Dermis blood vessel endothelial cell (primary cell): ENCODE results near the gene ZC3HAV1L. TPM values are rescaled to one million over a fixed set of nuclear protein-coding genes. Genes with fewer than 3 reads are reported as not detected.
A peak's percentile ranks its signal among the peaks of the same experiment; 100 is the strongest.
"Not testable (repeated sequence)": the region's sequence is repeated elsewhere in the genome, so short reads cannot be mapped to it uniquely, and the experiment has no call there.

ENCODE experiments used
- DNase-seq: peaks from one replicate; pipeline ENCODE4 v3.0.0; 2010
- total RNA-seq: library from RNA; depleted of rRNA; stranded (reverse); fragments of >200 nt; gene quantifications from 2 replicates; pipeline ENCODE4 v1.2.3, GENCODE V29; 2014

The ZC3HAV1L gene, protein sequence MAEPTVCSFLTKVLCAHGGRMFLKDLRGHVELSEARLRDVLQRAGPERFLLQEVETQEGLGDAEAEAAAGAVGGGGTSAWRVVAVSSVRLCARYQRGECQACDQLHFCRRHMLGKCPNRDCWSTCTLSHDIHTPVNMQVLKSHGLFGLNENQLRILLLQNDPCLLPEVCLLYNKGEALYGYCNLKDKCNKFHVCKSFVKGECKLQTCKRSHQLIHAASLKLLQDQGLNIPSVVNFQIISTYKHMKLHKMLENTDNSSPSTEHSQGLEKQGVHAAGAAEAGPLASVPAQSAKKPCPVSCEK
- total RNA-seq = 16.4 and 20.8 TPM in 2 replicates

DNA sequence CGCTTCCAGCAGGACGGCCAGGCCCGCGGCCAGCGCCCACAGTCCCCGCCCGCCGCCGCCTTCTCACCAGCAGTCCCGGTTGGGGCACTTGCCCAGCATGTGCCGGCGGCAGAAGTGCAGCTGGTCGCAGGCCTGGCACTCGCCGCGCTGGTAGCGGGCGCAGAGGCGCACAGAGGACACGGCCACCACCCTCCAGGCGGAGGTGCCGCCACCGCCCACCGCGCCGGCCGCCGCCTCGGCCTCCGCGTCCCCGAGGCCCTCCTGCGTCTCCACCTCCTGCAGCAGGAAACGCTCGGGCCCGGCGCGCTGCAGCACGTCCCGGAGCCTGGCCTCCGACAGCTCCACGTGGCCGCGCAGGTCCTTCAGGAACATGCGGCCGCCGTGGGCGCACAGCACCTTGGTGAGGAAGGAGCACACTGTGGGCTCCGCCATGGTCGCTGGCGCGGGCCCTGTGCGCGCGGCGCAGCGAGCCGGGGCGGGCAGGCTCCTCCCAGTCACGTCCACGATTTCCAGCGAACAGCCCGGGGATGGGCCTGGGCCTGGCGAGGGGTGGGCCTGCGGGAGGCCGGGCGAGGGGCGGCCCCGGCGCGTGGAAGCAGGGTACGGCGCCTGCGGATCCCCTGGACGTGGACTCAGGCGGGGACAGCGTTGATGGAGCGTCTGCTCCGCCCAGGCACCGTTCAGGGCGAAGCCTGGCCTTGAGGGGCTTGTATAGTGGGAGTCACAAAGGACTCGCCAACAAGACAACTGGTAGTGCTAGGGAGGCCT lies at the start of gene ZC3HAV1L:
Gene ZC3HAV1L, minus strand, starts transcription at position 457 of the 768 bp plus-strand sequence. Its CDS starts 25 bp downstream, at position 432.
- DNase-seq = peak; percentile 81

DNA sequence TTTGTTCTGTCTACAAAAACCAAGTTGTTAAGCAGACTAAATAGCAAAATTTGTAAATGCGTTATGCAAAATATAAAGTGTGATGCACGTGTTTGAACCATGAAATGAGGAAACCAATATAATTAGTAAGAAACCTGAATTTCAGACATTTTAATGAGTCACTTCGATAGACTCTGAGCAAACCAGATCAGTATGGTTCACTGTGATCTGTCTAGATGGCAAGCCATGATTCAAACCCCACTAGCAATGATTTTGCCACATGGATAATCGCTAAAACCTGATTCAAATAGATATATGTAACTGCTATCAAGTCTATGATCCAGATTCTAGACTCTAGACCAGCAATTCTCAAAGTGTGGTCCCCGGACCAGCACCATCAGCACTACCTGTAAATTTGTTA lies 48.9 kb upstream of the ZC3HAV1L start:
- no peak for DNase-seq

DNA sequence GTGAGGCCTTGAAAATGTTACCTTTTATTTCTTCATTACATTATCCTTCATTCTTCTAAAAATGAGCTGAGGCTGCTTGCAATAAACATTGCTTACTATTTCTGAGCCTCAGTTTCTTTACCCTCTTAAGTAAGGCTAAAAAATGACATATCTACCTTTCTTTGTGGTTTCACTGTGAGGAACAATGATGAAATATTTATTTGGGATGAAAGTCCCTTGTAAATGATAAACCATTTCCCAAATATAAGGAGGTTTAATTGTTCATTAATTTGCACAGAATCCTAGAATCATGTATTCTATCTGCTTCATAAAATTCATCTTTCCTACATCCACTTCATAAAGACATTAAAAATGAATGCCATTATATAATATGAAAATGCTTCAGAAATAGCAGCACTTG lies 45.7 kb upstream of the ZC3HAV1L start:
- DNase-seq = no peak

DNA sequence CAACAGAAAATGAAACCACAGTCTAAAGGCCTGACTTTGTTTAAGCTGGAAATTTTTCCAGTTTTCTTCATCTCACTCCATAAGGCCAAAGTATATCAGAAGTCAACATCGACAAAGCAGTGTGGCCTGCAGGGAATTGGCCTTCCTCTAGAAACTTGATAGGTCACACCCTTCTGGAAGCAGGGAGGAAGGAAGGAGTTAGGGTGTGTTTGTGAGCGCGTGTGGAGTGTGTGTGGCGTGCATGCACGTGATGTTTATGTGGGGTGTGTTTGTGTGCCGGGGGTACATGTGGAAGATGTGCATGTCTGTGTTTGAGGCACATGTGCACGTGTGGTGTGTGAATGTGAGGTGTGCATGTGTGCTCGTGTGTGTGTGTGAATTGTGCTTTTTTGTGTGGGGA lies 45.1 kb upstream of the ZC3HAV1L start:
- no peak for DNase-seq

DNA sequence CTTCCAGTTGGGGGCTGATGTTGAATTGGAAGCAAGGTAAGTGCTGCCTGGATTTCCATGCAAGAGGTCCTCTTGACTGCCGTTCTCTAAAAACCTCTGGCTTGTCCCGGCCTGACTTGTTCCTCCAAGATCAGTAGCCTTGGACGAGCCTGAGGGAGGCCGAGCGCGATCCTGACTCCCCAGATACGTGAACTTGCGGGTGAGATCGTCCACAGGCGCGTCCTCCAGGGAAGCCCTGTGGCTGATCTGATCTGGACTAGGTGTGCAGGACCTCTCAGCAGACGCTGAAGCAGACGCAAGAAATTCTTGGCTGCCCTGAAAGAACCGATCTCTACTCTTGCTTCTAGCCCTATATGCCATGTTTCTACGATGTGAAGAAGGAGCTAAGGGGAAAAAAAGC lies 44.0 kb upstream of the ZC3HAV1L start:
- DNase-seq = no peak

DNA sequence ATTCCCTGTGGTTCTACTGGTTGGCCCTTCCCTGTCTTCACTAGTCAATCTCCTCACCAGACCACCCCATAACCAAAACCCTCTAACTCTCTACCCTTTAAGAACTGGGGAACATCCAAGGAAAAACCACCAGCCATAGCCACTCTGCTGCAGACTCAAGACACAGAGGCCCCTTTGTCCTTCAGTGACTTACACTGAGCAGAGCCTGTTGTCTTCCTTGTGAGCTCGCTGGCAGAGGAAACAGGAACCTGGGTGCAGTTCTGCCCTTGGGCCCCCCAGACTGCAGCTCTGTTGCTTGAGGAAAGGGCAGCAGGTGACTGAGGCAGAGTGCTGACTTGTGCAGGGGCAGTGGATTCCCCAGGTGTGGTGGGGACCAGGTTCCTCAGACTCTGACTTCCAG lies 43.1 kb upstream of the ZC3HAV1L start:
- DNase-seq = no peak

DNA sequence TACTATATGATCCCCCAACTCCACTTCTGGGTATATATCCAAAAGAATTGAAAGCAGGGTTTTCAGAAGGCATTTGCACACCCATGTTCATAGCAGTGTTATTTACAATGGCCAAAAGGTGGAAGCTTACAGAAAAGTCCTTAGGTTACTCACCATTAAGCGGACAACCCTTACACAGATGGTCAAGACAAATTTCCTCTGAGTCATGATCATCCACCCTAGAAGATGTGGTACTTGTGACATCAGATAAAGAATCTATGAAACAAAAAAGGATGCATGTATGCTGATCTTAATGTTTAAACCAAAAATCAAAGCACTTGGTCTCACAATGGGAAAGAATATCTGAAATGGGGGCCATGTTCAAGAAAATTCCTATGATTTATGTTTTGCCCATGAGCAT lies 42.6 kb upstream of the ZC3HAV1L start:
- DNase-seq = peak; percentile 65

DNA sequence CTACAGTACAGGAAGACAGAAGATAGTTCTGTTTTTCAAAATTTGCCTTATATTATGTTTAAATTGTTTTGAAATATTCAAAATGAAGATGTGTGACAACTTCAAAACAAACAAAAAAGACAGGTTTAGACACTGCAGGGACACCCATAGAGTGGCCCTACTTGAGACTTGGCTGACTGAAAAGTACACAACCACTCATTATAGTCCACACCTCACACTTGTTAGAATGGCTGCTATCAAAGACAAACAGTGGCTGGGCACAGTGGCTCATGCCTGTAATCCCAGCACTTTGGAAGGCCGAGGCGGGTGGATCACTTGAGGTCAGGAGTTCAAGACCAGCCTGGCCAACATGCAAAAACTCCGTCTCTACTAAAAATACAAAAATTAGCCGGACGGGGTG lies 41.9 kb upstream of the ZC3HAV1L start:
- not testable (repeated sequence) for DNase-seq

DNA sequence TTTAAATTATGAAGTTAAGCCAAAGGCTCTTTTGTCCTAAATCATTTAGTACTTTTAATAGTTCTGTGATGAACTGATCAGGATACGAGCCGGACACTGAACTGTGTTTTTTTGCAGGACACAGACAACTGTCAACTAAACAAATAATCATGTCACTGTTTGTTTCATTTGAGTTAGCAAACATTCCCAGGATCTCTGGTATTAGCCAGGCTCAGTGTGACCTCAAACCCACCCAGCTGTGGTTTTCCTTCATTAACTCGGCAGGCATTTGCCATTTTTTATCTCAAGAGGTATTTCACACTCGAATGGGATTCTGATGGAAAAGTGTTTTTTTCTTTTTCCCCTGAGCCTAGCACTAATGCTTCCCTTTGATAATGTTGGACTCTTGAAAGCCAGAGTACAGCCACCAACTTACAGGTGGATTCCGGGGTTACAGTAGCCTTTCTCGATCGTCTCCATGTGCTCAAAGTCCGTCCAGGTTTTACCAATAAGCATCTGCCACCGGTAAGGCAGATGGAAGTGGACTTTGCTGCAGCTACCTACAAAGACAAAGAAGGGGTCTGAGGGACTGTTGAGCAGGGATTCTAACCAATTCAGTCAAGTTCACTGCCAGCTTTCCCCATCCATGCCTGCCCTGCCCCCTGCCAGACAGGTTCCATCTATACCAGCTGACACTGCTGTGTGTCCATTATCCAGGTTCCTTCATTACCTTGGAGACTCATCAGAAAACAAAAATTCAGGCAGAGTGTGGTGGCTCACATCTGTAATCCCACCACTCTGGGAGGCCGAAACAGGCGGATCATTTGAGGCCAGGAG lies 40.2 kb upstream of the ZC3HAV1L start:
- no peak for DNase-seq

DNA sequence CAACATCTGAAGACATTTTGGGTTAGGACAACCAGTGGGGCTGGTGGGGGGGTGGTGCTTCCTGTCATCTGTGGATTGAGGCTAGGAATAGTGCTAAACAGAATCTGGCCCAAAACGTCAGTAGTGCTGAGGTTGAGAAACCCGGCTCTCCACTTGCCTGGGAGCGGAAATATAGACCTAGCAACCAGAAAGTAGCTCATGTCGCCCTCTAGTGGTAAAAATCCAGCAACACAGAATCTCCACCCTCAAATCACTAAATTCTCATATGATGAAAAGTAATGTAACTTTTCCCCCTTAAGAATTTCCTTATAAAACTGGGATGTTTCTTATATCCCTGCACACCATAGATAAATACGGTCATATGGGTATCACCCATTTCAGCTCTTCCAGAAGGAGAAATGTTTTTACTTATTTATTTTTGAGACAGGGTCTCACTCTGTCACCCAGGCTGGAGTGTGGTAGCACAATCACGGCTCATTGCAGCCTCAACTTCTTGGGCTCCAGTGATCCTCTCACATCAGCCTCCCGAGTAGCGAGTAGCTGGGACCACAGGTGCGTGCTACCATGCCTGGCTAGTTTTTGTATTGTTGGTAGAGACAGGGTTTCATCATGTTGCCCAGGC lies 39.3 kb upstream of the ZC3HAV1L start:
- DNase-seq = peak; percentile 91

DNA sequence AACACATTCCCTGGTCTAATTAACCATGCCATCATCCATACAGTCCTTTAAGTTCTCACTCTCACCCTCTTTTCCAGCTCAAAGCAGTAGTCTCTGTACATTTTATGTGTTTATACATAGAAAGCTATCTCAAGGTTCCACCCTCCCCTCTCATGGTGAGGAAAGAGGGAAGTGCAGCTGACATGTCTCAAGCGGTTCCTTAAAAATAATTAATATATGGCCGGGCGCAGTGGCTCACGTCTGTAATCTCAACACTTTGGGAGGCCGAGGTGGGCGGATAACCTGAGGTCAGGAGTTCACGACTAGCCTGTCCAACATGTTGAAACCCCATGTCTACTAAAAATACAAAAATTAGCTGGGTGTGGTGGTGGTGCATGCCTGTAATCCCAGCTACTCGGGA lies 37.0 kb upstream of the ZC3HAV1L start:
- DNase-seq = no peak

DNA sequence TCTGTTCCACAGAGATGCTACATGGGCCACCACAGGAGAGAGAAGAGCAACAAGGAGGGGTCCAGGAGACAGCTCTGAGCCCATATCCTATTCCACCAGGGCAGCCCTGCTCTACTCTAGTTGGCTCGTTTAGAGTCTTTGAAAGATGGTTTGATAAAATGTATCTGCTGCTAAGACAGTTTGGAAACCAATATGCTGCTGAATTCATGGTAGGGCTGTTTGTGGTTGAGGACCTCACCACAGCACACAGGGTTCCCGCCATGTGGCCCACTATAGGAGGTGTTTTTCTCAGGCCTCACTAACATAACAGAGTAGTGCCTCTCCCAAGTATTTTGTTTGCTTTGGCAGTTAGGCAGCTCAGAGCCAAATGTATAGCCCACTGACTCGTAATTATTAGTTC lies 35.8 kb upstream of the ZC3HAV1L start:
- DNase-seq = no peak

DNA sequence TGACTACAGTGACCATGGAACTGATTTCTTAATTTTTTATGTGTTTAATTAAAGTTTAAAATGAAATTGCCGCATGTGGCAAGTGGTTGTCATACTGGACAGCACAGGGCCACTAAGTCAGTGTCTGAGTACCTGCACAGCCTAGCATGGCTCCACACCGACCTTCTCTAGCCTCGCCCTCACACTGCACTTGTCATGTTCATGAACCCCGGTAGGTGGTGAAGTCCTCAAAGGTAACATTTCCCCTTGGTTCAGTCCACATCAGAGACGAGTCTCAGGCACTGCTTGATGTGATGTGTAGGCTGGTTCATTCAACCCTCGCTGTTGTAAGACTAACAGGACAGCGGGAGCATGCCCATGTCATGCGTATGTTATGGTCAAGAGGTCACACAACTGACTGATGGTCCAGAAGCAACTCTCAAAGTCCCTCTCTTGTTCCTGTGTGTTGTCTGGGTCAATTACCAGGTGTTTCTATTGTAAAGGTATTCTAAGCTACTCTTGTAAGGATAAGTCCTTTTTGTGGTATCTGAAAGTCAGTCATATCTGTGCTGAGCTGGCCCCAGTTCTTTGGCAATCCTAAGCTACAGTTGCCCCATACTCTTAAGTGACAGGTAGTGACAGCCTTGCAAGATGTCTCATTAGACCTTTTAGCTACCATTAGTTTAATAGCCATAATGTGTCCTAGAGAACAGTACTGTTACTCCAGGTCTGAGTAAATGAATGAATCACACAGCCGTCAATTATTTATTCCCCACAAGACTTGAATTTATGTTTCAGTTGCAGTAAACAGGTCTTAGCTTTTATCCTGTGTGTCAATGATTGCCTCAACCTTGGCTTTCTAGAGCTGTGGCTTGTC lies 32.9 kb upstream of the ZC3HAV1L start:
- no peak for DNase-seq

DNA sequence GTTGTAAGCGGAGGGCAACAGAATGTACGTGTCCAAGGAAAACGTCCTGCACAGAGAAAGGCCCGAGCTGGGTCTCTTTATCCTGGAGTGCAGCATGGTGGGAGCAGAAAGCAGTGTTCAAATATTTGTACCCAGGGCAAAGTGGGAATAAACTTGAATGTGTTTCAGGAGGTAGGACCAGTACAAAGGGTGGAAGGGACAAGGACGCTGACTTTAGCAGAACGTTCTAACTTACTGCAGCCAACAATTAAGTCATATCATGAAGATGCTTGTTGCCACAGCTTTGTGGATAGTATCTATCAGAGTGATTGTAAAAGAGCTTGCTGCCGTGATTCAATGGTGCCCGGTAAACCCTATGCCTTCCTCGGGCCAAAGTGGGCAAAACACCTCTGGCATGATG lies 30.5 kb upstream of the ZC3HAV1L start:
- DNase-seq = no peak

DNA sequence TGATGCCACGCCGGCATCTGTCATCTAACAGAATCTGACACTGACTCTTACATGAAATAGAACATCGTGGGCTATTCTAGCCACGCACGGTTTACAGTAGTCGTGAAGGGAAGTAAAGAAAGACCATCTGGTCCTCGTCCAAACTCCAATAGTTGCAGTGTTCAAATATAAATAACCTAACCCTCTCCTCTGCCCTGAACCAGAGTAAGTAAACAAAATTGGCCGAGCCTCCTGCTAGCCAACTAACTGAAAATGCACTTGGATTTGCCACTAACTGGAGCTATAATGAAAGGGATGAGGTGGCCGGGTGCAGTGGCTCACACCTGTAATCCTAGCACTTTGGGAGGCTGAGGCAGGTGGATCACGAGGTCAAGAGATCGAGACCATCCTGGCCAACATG lies 29.5 kb upstream of the ZC3HAV1L start:
- DNase-seq = no peak

DNA sequence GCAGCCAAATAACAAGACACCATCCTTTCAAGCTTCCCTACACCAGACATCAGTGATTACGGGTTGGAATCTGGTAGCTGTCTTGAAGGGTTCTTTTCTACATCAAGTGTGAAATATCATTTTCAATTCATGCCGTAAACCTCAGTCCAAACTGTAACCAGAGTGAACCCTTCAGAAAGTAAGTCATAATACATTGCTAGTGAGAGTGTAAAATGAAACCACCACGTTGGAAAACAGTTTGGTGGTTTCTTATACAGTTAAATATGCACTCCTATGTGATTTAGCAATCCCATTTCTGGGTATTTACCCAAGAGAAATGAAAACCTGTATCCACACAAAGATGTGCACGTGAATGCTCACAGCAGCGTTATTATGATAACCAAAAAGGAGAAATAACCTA lies 25.6 kb upstream of the ZC3HAV1L start:
- no peak for DNase-seq

DNA sequence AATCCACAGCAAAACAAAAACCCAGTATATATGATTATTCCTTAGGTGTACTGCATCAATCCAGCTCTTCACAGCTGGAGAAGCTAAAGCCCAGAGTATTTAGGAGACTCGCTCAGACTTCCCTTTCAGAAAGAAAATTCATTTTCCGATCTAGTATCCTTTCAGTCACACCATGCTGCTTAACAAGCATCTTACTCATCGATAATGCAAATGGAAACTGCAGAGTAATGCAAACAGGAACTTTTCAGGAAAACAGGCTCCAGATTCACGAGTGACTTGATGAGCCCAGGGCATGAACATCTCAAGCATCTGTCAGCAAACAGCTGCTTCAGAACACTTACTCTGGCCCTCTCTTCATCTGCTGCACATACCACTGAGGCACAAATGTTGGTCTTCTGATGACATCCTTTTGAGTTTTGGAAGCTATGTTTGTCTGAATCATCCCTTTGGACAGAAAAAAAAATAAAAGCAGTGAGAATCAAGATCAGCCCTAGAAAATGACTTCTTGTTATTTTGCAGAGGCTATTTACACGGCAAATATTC lies 24.9 kb upstream of the ZC3HAV1L start:
- DNase-seq = peak; percentile 32

DNA sequence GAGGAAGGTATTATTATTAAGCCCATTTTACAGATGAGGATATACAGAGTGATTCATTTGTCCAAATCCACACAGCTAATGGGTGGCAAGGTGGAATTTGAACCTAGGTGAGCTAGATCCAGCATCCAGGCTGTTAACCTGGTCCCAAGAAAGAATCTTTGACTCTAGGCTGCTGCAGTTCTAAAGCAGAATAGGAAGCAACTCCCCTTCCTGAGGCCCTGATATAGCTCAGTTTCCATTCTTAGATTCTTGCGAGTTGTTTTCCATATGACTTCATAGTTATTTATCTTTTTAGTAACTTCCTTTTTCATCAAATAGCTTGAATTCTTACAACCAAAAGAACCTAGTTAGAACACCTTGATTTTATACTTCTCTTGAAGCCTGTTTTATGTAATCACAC lies 24.1 kb upstream of the ZC3HAV1L start:
- DNase-seq = peak; percentile 72

DNA sequence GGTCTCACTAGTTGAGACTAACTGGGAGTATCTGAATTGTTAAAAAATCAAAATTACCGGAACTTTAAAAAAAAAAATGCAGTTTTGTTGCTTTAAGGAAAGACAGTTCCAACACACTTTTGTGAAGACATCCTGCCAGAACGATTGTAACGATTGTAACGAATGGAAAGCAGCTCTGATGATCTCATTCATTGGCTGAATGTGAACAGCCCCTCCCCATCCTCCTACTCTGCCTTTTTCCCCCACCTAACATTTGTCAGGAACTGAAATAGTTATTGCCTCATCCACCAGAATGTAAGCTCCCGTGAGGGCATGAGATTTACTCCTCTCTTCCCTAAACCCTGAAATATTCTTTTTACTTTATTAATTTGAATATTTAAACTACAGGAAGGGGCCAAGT lies 23.1 kb upstream of the ZC3HAV1L start:
- DNase-seq = peak; percentile 88

DNA sequence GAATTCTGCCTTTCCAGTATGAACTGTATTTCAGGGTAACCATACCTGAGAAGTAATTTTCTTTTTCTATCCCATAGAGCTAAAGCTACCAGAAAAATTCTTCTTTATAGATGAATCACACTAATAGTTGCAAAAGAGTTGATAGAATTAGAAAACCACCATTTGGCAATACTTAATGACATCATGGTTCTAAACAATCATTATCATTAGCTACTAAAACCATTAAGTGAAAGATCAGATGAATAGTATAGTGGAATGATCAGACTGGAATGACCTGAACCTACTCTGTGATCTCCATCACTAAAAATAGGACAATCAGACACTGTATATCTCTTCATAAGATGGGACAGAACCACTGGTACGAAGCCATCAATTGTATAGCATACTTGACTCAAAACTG lies 19.8 kb upstream of the ZC3HAV1L start:
- DNase-seq = no peak

DNA sequence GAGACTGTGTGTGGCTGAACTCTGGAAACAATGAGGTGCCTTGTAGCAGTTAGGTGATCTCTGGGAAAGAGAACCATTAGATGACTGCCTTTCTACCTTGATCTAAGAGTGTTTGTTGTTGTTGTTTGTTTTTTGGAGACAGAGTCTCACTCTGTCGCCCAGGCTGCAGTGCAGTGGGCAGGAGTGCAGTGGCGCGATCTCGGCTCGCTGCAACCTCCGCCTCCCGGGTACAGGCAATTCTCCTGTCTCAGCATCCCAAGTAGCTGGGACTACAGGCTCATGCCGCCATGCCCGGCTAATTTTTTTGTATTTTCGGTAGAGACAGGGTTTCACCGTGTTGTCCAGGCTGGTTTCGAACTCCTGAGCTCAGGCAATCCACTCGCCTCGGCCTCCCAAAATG lies 18.8 kb upstream of the ZC3HAV1L start:
- not testable (repeated sequence) for DNase-seq

DNA sequence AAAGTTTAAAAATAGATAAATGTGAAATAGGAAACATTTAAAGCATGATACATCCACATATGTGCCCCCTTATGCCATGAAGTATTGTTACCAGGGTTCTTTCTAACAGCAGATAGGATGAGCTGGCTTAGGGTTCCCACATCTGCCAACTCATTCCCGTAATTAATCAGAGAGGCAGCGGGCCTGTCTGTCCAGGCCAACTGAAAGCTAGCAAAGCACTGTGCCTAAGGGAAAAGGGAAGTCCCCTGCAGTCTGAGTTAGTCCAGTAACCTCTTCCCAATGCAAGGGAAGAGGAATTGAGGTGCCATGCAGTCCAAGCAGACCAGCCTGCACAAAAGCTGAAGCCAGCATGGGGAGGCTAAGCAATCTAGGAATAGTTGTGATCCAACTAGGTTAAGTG lies 18.3 kb upstream of the ZC3HAV1L start:
- DNase-seq = no peak
